Smooth muscle cell (in vitro differentiated cells): ENCODE measurements around the gene PRKCE. TPM values are rescaled to one million over a fixed set of nuclear protein-coding genes. Genes with fewer than 3 reads are reported as not detected.
A peak's percentile ranks its signal among the peaks of the same experiment; 100 is the strongest.

Experiments
- DNase-seq: peaks from one replicate; lab custom pipeline; 2025; ENCODE audit not compliant: unreplicated experiment; lab: John Stamatoyannopoulos, UW
- H2AFZ ChIP-seq: fragments of 200-600 bp; sonication (generic); 2 replicates; pipeline ENCODE4 v1.6.0; 2016; ENCODE audit warnings: antibody characterized with exemption, low read depth, mild to moderate bottlenecking
- H3F3A ChIP-seq: fragments of 200-600 bp; sonication (generic); 2 replicates; pipeline ENCODE4 v1.6.0; 2017; ENCODE audit warnings: antibody characterized with exemption, low read depth
- H3K27ac ChIP-seq: fragments of 200-600 bp; sonication (generic); 2 replicates; pipeline ENCODE4 v1.5.1; 2016; ENCODE audit warnings: low read depth, mild to moderate bottlenecking
- H3K27me3 ChIP-seq: fragments of 200-600 bp; sonication (generic); 2 replicates; pipeline ENCODE4 v1.6.1; 2016; ENCODE audit warnings: low read depth, mild to moderate bottlenecking
- H3K36me3 ChIP-seq: fragments of 200-600 bp; sonication (generic); 2 replicates; pipeline ENCODE4 v1.5.1; 2016; ENCODE audit warnings: low read depth
- H3K4me1 ChIP-seq: fragments of 200-600 bp; sonication (generic); 2 replicates; pipeline ENCODE4 v1.5.1; 2016; ENCODE audit warnings: low read depth
- H3K4me2 ChIP-seq: fragments of 200-600 bp; sonication (generic); 2 replicates; pipeline ENCODE4 v1.6.0; 2016; ENCODE audit warnings: mild to moderate bottlenecking
- H3K4me3 ChIP-seq: fragments of 200-600 bp; sonication (generic); 2 replicates; pipeline ENCODE4 v1.5.1; 2016; ENCODE audit warnings: mild to moderate bottlenecking
- H3K79me2 ChIP-seq: fragments of 200-600 bp; sonication (generic); 2 replicates; pipeline ENCODE4 v1.6.0; 2016; ENCODE audit warnings: low read depth, mild to moderate bottlenecking
- H3K9ac ChIP-seq: fragments of 200-600 bp; sonication (generic); 2 replicates; pipeline ENCODE4 v1.6.0; 2016; ENCODE audit warnings: low read depth
- H3K9me3 ChIP-seq: fragments of 200-600 bp; sonication (generic); replicated peaks from 2 replicates; pipeline ENCODE4 v1.5.1; 2016; ENCODE audit warnings: low read depth
- H4K20me1 ChIP-seq: fragments of 200-600 bp; sonication (generic); 2 replicates; pipeline ENCODE4 v1.6.0; 2016; ENCODE audit warnings: low read depth
- WGBS: methylation state at CpG from one replicate; pipeline ENCODE4 v1.1.7; 2016; ENCODE audit warnings: low lambda C conversion rate; 5-methylcytosine and 5-hydroxymethylcytosine counted together
- polyA plus RNA-seq: library from polyadenylated mRNA; unstranded; fragments of >200 nt; fragmentation: Nextera tagmentation; extraction: Ambion mirVana; gene quantifications from 2 replicates; pipeline ENCODE4 v1.2.1, GENCODE V29; 2016
- total RNA-seq: library from RNA; depleted of rRNA; stranded (reverse); fragments of >200 nt; gene quantifications from 2 replicates; pipeline ENCODE4 v1.2.3, GENCODE V29; 2014
- TF ChIP-seq, protein P1 (sequence below): fragments of 200-600 bp; sonication (generic); IDR thresholded peaks from 2 replicates; pipeline ENCODE4 v1.5.1; 2017; ENCODE audit warnings: borderline replicate concordance, mild to moderate bottlenecking, antibody characterized with exemption; ENCODE audit not compliant: insufficient read depth, poor library complexity, severe bottlenecking

PRKCE gene
- total and polyA plus RNA-seq, 2 experiments from 2014 or later = 20.6 to 29.1 TPM

DNA sequence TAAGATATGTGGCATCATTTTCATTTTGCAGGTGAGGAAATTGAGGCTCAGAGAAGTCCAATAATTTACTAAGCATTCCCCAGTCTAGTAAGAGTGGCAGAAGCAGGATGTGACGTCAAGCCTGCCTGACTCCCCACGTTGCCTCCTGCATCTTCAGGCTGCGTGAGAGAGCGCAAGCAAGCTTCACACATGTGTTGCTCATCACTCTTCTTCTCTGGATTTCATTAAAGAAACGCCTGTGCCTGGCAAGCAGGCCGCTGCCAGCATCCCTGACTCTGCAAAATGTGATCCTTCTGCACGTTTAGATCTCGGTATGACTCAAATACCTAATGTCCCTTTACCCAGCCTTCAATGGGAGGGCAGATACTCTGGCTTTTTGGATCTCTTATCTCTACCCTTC, 96.8 kb downstream of the PRKCE start:
- Histone ChIP-seq H3K79me2 (peaks cover 63% of the 10 kb centered on the region), H3K9ac (peak overlapping the region; percentile 38), H3K27me3 (no peaks in the 10 kb centered on the region), H3K36me3 (no peaks in the 10 kb centered on the region), H3F3A (peaks cover 15% of the 10 kb centered on the region), H4K20me1 (no peaks in the 10 kb centered on the region), H3K27ac (peak overlapping the region; percentile 93), H2AFZ (no peak overlapping the region), H3K4me2 (peak overlapping the region; percentile 53), H3K9me3 (no peaks in the 10 kb centered on the region), H3K4me1 (no peaks in the 10 kb centered on the region), H3K4me3 (no peak overlapping the region)
- peak; percentile 25 for DNase-seq
- TF ChIP-seq, protein P1, sequence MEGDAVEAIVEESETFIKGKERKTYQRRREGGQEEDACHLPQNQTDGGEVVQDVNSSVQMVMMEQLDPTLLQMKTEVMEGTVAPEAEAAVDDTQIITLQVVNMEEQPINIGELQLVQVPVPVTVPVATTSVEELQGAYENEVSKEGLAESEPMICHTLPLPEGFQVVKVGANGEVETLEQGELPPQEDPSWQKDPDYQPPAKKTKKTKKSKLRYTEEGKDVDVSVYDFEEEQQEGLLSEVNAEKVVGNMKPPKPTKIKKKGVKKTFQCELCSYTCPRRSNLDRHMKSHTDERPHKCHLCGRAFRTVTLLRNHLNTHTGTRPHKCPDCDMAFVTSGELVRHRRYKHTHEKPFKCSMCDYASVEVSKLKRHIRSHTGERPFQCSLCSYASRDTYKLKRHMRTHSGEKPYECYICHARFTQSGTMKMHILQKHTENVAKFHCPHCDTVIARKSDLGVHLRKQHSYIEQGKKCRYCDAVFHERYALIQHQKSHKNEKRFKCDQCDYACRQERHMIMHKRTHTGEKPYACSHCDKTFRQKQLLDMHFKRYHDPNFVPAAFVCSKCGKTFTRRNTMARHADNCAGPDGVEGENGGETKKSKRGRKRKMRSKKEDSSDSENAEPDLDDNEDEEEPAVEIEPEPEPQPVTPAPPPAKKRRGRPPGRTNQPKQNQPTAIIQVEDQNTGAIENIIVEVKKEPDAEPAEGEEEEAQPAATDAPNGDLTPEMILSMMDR = no peak
- whole genome bisulfite sequencing = 12% methylated on average over 8 of the region's 8 CpGs

- 85% methylated on average over 2 of the region's 2 CpGs for WGBS
- Histone ChIP-seq H3K27me3 (no peaks in the 10 kb centered on the region), H2AFZ (no peak overlapping the region), H3K9ac (peak overlapping the region; percentile 7), H3K79me2 (peaks cover 81% of the 10 kb centered on the region), H3K4me2 (no peak overlapping the region), H4K20me1 (no peaks in the 10 kb centered on the region), H3F3A (peaks cover 19% of the 10 kb centered on the region), H3K27ac (peak overlapping the region; percentile 93), H3K36me3 (no peaks in the 10 kb centered on the region), H3K4me1 (peaks cover 15% of the 10 kb centered on the region), H3K4me3 (no peak overlapping the region), H3K9me3 (no peaks in the 10 kb centered on the region)
- TF ChIP-seq, protein P1 = no peak
- no peak for DNase-seq
Measured at GRCh38 chr2:45750001-45750400, 98.5 kb downstream of the PRKCE start.

GRCh38 chr2:45750484-45750883, 99.0 kb downstream of the PRKCE start:
- H3K9me3 ChIP-seq = no peaks in the 10 kb centered on the region
- H3K36me3 ChIP-seq = no peaks in the 10 kb centered on the region
- no peak overlapping the region for H2AFZ ChIP-seq
- no peaks in the 10 kb centered on the region for H4K20me1 ChIP-seq
- H3K4me2 ChIP-seq = no peak overlapping the region
- TF ChIP-seq, protein P1 = no peak
- H3K4me1 ChIP-seq = peaks cover 19% of the 10 kb centered on the region
- no peak for DNase-seq
- no peaks in the 10 kb centered on the region for H3K27me3 ChIP-seq
- 96% methylated on average over 1 of the region's 1 CpG for WGBS
- no peak overlapping the region for H3K9ac ChIP-seq
- peaks cover 85% of the 10 kb centered on the region for H3K79me2 ChIP-seq
- no peak overlapping the region for H3K4me3 ChIP-seq
- H3F3A ChIP-seq = peaks cover 24% of the 10 kb centered on the region
- H3K27ac ChIP-seq = peak overlapping the region; percentile 93

- Histone ChIP-seq H3K4me3 (no peak overlapping the region), H3K79me2 (peaks cover 73% of the 10 kb centered on the region), H3F3A (peaks cover 35% of the 10 kb centered on the region), H3K27ac (peak overlapping the region; percentile 96), H3K27me3 (no peaks in the 10 kb centered on the region), H4K20me1 (no peaks in the 10 kb centered on the region), H3K4me2 (no peak overlapping the region), H3K4me1 (peaks cover 34% of the 10 kb centered on the region), H3K36me3 (no peaks in the 10 kb centered on the region), H3K9ac (no peak overlapping the region), H2AFZ (no peak overlapping the region), H3K9me3 (no peaks in the 10 kb centered on the region)
- 94% methylated on average over 4 of the region's 4 CpGs for WGBS
- TF ChIP-seq, protein P1 = no peak
- no peak for DNase-seq
Measured at GRCh38 chr2:45753381-45753780, 101.9 kb downstream of the PRKCE start.
